Adrenal gland (tissue), 5 donors: ENCODE results near the gene PDRG1.

ENCODE experiments used
- POLR2A ChIP-seq, 2 donors: fragments of 450-650 bp; IDR thresholded peaks; one replicate each; pipeline ENCODE4 v1.6.1; 2017; ENCODE audit warnings: antibody characterized with exemption in 2 of 2, mild to moderate bottlenecking in 2 of 2, moderate library complexity in 1 of 2
- TF ChIP-seq, protein P1 (sequence below), 6 experiments: fragments of 450-650 bp in 4 of 6; fragments of 200-600 bp in 2 of 6; sonication (generic) in 1 of 6; IDR thresholded peaks; 1 replicate in 5 of 6; 2 replicates in 1 of 6; pipeline versions ENCODE4 v1.5.1 to v1.8.0; 2016 to 2021; ENCODE audit warnings: antibody characterized with exemption in 6 of 6, mild to moderate bottlenecking in 2 of 6, moderate library complexity in 1 of 6
- donor health status: DM: no; HTN: no; CAD: no.

DNA sequence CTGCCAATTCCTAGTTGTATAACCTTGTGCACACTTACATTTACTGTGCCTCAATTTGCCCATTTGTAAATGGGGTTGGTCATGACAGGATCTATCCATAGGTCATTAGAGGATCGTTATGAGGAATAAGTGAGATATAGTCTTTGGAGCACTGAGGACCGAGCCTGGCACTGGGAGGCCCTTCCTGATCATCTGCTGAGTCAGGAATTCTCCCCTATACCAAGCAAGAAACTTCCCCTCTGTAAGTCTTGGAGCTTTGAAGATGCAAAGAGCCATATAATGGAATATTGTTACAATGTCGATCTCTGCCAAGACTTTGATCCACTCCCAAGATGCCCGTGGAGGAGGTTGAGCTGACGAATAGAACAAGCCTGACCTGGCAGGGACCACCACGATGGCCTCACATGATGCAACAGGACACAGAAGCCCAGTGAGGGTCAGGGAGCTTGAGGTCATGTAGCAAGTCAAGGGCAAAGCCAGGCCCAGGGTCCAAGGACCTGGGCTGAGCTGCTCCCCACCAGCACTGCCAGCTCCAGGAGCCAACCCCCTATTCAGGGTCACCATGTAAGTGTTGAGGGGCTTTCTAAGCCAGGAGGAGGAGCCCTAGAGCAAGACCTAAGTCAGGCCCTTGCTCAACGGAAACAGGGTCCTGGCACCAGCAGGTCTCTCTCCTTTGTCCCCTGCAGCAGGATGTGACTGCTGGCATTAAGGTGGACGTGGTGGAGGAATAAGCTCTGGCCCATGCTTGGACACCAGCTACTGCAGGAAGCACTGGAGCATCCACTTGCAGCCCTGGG lies 16.7 kb downstream of the PDRG1 start:
- TF ChIP-seq, protein P1, sequence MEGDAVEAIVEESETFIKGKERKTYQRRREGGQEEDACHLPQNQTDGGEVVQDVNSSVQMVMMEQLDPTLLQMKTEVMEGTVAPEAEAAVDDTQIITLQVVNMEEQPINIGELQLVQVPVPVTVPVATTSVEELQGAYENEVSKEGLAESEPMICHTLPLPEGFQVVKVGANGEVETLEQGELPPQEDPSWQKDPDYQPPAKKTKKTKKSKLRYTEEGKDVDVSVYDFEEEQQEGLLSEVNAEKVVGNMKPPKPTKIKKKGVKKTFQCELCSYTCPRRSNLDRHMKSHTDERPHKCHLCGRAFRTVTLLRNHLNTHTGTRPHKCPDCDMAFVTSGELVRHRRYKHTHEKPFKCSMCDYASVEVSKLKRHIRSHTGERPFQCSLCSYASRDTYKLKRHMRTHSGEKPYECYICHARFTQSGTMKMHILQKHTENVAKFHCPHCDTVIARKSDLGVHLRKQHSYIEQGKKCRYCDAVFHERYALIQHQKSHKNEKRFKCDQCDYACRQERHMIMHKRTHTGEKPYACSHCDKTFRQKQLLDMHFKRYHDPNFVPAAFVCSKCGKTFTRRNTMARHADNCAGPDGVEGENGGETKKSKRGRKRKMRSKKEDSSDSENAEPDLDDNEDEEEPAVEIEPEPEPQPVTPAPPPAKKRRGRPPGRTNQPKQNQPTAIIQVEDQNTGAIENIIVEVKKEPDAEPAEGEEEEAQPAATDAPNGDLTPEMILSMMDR (IDR thresholded peaks at IDR 0.05): no peak
- no peak for TF ChIP-seq POLR2A (IDR thresholded peaks at IDR 0.05)
